Thymus (tissue), 11 donors: ENCODE measurements around the gene RAD51B. TPM values are rescaled to one million over a fixed set of nuclear protein-coding genes. Genes with fewer than 3 reads are reported as not detected.

Source experiments
- DNase-seq, 9 donors: peaks; one replicate each; pipeline ENCODE4 v3.0.0-alpha.2; 2013; ENCODE audit warnings: low spot score in 9 of 9, low read depth in 6 of 9, missing footprints in 1 of 9
- H3K27ac ChIP-seq, 2 donors: one replicate each; pipeline ENCODE4 v1.5.1; 2013; ENCODE audit warnings: control low read depth in 1 of 2, low read depth in 1 of 2, low read length in 1 of 2, mild to moderate bottlenecking in 1 of 2, moderate library complexity in 1 of 2
- H3K27me3 ChIP-seq, 2 donors: one replicate each; pipeline ENCODE4 v1.5.1; 2013; ENCODE audit warnings: low read length in 1 of 2; ENCODE audit not compliant: control insufficient read depth in 2 of 2, insufficient read depth in 1 of 2
- H3K36me3 ChIP-seq, 2 donors: one replicate each; pipeline ENCODE4 v1.5.1; 2013; ENCODE audit warnings: low read length in 1 of 2, mild to moderate bottlenecking in 1 of 2, moderate library complexity in 1 of 2; ENCODE audit not compliant: control insufficient read depth in 2 of 2, insufficient read depth in 2 of 2
- H3K4me1 ChIP-seq, 2 donors: one replicate each; pipeline ENCODE4 v1.5.1; 2013; ENCODE audit warnings: low read length in 2 of 2; ENCODE audit not compliant: control insufficient read depth in 2 of 2, insufficient read depth in 2 of 2
- H3K4me3 ChIP-seq, 2 donors: one replicate each; pipeline ENCODE4 v1.5.1; 2013; ENCODE audit warnings: low read length in 2 of 2, control low read depth in 1 of 2, mild to moderate bottlenecking in 1 of 2
- H3K9me3 ChIP-seq, 2 donors: one replicate each; pipeline ENCODE4 v1.5.1; 2013; ENCODE audit warnings: low read length in 1 of 2, mild to moderate bottlenecking in 1 of 2; ENCODE audit not compliant: control insufficient read depth in 2 of 2, insufficient read depth in 1 of 2
- WGBS: extraction: QIAGEN DNeasy Blood & Tissue Kit; methylation state at CpG from one replicate; pipeline ENCODE4 v1.1.7; 2013; 5-methylcytosine and 5-hydroxymethylcytosine counted together
- polyA plus RNA-seq: library from polyadenylated mRNA; stranded (reverse); fragments of 200-250 nt; gene quantifications from one replicate; pipeline ENCODE4 v1.2.3, GENCODE V29; 2013
- total RNA-seq: library from RNA; stranded (reverse); fragments of 120-200 nt; gene quantifications from one replicate; pipeline ENCODE4 v1.2.4, GENCODE V29; 2013
- donor health status: healthy.

The RAD51B gene
- total and polyA plus RNA-seq, 2 donors = 7.8 to 17.8 TPM

GRCh38 chr14:68268197-68268596 lies 448.6 kb downstream of the RAD51B start:
- DNase-seq = peak in 1 of 9 donors; percentile 67
- H3K4me3 ChIP-seq = no peak overlapping the region
- H3K36me3 ChIP-seq = no peaks in the 10 kb centered on the region
- WGBS = 74% methylated on average over 2 of the region's 2 CpGs
- peak overlapping the region; percentile 56 to 74 for H3K27ac ChIP-seq
- H3K4me1 ChIP-seq = peaks cover 3 to 22% of the 10 kb centered on the region in 2 donors
- H3K9me3 ChIP-seq = no peaks in the 10 kb centered on the region
- H3K27me3 ChIP-seq = no peaks in the 10 kb centered on the region

DNA sequence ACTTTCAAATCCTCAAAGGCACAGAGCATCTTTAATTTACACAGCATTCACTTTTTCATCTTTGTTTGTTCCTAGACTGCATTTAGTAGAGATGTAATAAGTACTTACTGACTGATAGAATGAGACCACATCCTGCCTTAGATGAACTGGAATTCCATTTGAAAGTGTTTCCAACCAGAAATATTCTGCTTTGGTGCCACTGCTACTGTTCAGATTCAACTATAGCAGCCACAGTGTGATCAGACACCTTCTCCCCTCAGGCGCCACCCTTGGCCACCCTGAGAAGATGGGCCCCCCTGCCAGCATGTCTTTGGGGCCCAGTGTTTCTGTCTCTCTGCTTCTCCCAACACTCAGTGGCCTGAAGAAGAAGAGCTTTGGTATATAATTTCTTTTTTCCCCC lies 449.1 kb downstream of the RAD51B start:
- H3K27me3 ChIP-seq = no peaks in the 10 kb centered on the region
- no peak for DNase-seq
- peak overlapping the region; percentile 72 to 74 for H3K27ac ChIP-seq
- H3K36me3 ChIP-seq = no peaks in the 10 kb centered on the region
- WGBS = 94% methylated on average over 1 of the region's 1 CpG
- no peaks in the 10 kb centered on the region for H3K9me3 ChIP-seq
- peaks cover 3 to 27% of the 10 kb centered on the region in 2 donors for H3K4me1 ChIP-seq
- H3K4me3 ChIP-seq = no peak overlapping the region

GRCh38 chr14:68269136-68269927 lies 449.8 kb downstream of the RAD51B start:
- no peaks in the 10 kb centered on the region for H3K27me3 ChIP-seq
- no peaks in the 10 kb centered on the region for H3K36me3 ChIP-seq
- no peaks in the 10 kb centered on the region for H3K9me3 ChIP-seq
- DNase-seq = no peak
- no peak overlapping the region for H3K4me3 ChIP-seq
- H3K4me1 ChIP-seq = peaks cover 3 to 27% of the 10 kb centered on the region in 2 donors
- peak overlapping the region; percentile 72 to 74 for H3K27ac ChIP-seq
- WGBS = 82% methylated on average over 8 of the region's 8 CpGs

DNA sequence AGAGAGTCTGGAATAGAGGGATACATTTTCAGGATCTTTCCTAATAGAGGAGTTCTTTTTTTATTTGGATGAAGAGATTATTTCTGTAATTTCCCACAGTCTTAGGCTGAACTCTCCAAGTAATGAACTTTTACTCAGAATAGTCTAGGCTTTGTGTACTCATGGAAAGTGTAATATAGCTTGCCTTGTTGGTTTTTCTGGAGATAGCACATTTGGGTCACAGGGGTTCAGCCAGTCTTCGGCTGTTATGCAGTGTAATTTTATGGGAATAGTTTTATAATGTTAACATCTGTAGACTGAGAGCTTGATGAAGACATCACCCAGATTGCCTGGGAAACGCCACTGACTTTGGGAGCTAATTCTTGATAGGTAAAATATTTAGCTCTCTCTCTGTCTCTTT lies 450.8 kb downstream of the RAD51B start:
- peaks cover 4 to 28% of the 10 kb centered on the region in 2 donors for H3K4me1 ChIP-seq
- H3K9me3 ChIP-seq = no peaks in the 10 kb centered on the region
- no peaks in the 10 kb centered on the region for H3K36me3 ChIP-seq
- no peak for DNase-seq
- no peak overlapping the region for H3K4me3 ChIP-seq
- no peak overlapping the region for H3K27ac ChIP-seq
- H3K27me3 ChIP-seq = no peaks in the 10 kb centered on the region
- WGBS = over 99% methylated on average over 2 of the region's 2 CpGs

DNA sequence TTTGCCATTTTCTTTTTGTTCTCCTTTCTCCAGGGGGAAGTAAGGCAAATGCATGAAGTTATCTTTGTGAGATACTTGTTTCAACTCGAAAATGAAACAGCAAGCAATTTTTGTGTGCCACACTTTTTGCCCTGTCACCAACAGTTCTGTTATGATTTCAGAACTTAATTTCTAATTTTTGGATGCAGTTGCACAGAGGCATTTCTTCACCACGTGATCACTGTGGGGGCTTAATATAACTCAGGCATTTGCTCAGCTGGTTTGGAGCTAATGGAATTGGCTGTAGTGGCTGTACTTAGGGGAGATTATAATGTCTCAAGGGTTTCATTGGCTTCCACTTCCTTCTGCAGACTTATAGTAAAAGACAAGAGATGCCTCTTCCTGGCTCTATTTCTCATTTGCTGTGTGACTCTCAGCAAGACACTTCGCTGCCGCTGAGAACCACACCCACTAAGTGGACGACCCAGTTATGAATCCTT lies 452.4 kb downstream of the RAD51B start:
- Histone ChIP-seq H3K36me3 (no peaks in the 10 kb centered on the region), H3K4me1 (peaks cover 8 to 39% of the 10 kb centered on the region in 2 donors), H3K27me3 (no peaks in the 10 kb centered on the region), H3K4me3 (no peak overlapping the region), H3K27ac (no peak overlapping the region), H3K9me3 (no peaks in the 10 kb centered on the region)
- no peak for DNase-seq
- WGBS = 85% methylated on average over 5 of the region's 5 CpGs

- Histone ChIP-seq H3K36me3 (no peaks in the 10 kb centered on the region), H3K9me3 (no peaks in the 10 kb centered on the region), H3K27me3 (no peaks in the 10 kb centered on the region), H3K4me1 (peaks cover 8 to 33% of the 10 kb centered on the region in 2 donors), H3K4me3 (no peak overlapping the region), H3K27ac (no peak overlapping the region)
- no peak for DNase-seq
- WGBS = 96% methylated on average over 4 of the region's 4 CpGs
These were observed 453.8 kb downstream of the RAD51B start for GRCh38 chr14:68273413-68273812.

DNA sequence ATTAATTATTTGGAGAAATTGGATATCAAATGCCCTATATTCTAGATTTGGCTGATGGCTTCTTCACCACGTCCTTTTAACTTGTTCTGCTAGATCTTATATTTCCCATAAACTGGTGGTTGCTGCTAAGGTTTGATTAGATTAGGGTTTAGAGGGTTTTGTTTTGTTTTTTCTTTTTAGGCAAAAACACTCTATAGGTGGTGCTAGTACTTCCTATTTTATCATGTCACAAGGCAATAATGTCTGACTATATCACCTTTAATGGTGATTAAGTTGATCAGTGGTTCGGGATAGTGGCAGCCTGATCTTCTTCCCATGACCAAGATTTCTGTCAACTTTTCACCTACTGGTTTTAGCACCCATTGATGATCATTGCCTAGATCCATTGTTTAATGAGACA lies 455.1 kb downstream of the RAD51B start:
- Histone ChIP-seq H3K4me3 (no peak overlapping the region), H3K4me1 (peaks cover 5 to 27% of the 10 kb centered on the region in 2 donors), H3K36me3 (no peaks in the 10 kb centered on the region), H3K9me3 (no peaks in the 10 kb centered on the region), H3K27me3 (no peaks in the 10 kb centered on the region), H3K27ac (no peak overlapping the region)
- 86% methylated on average over 2 of the region's 2 CpGs for WGBS
- DNase-seq = no peak

DNA sequence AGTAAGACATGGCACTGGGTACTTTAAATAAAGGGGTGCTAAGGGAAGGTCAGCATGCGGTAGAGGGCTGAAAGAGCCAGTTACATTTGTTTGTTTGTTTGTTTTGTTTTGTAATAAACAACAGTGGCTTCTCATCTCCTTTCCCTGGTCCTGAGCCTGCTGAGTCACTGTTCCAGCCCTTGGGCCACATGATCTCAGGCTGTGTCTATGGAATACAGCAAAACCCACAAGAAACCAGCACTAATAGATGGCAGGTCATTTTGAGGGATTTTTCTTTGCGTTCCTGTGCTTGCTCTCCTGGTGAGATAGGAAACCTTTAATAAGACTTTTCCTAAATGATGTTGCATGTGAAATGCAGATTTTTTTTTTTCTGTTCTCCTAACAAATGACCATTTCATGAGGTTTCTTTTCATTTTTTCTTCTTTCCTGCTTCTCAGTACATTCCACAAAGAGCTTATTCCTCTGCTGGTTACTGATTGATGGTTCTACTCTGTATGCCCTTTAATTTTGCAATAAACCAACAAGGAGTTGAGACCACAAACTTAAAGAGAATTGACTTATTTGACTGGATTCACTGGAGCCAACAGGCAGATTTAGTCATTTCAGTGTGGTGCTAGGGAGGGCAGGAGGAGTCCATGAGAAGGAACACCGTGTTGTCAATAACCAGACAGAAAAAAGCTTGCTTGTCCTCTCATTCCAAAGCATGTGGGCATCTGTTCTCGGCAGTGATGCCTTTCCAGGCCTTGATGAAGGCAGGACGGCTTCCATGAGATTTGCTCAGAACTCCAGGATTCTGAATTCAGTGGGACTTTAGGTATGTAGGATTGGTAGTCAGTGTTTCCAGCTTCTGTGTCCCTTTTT lies 459.2 kb downstream of the RAD51B start:
- Histone ChIP-seq H3K27me3 (no peaks in the 10 kb centered on the region), H3K27ac (no peak overlapping the region), H3K9me3 (no peaks in the 10 kb centered on the region), H3K4me1 (peaks cover 18 to 35% of the 10 kb centered on the region in 2 donors), H3K36me3 (no peaks in the 10 kb centered on the region), H3K4me3 (no peak overlapping the region)
- WGBS = 98% methylated on average over 5 of the region's 5 CpGs
- DNase-seq = no peak

GRCh38 chr14:68279437-68279720 lies 459.8 kb downstream of the RAD51B start:
- DNase-seq = no peak
- Histone ChIP-seq H3K27me3 (no peaks in the 10 kb centered on the region), H3K4me3 (no peak overlapping the region), H3K4me1 (peaks cover 23 to 40% of the 10 kb centered on the region in 2 donors), H3K36me3 (no peaks in the 10 kb centered on the region), H3K9me3 (no peaks in the 10 kb centered on the region), H3K27ac (no peak overlapping the region)
- 97% methylated on average over 3 of the region's 3 CpGs for WGBS
